ENCODE data around the gene GNAI3.

The GNAI3 gene

DNA sequence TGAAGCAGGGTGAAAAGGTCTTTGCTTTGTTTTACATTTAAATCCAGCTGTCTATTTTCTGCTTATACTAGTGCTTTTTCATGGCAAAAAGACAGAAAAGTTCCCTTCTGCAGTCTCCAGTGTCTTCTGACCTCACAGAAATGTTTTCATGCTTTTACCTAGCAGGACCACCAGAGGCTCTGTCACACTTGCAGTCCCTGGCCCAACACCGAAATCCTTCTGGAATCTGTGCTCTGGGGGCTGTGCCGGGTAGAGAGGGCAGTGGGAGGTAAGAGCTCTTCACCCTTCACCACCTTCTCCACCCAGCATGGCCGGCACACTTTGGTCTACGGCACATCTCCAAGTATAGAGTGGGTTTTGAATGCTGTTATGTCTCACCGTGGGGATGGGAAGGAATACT, 50.2 kb downstream of the GNAI3 start:
- no peak for DNase-seq

DNA sequence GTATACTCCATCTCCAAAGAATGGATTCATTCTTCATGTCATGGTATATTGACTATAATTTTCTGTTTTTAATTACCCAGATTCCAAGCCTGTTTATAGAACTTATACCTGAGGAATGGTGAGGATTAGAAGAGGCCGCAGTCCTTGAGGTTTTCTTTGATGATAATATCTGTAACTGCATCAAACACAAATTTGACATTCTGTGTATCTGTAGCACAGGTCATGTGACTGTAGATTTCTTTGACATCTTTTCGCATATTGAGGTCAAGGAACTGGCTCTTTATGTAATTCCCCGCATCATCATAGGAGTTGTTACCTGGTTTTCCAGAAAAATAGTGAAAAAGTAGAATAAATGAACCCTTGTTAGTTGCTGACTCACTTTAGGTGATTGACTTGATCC, 54.8 kb downstream of the GNAI3 start:
- no peak for DNase-seq

DNA sequence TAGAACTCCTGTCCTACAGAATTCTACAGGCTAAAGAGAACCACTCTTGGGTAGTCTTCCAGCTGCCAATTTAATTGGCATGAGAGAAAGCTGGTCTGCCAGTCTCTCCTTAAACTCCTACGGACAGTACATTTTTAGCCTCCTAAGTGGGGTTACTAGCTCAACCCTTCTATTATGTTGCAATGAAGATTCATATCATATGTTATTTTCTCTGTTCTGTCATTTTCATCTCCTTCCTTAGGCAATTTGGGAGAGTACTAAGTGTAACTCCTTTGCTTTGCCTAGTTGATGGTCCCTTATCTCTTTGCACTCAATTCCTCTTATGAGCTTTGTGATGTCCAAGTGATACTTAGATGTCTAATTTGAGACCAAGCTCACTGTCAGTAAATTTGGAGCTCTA, 57.0 kb downstream of the GNAI3 start:
- no peak for DNase-seq

DNA sequence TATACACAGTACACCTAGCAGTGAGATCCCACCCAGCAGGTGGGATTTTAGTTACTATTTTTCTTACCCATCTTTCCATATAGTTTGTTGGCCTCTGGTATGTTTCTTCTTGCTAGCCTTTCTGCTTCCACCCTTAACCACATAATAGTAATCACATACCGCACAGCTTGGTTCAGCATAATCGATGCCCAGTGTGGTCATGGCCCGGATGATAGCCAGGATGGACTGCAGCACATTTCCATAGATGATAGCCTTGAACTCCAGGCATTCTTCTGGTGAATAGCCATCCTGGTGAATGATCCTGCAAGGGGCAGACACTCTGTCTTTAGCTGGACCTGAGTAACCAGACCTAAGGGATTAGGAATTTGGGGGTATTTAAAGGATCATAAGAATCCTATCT, 61.5 kb downstream of the GNAI3 start:
- DNase-seq = no peak

DNA sequence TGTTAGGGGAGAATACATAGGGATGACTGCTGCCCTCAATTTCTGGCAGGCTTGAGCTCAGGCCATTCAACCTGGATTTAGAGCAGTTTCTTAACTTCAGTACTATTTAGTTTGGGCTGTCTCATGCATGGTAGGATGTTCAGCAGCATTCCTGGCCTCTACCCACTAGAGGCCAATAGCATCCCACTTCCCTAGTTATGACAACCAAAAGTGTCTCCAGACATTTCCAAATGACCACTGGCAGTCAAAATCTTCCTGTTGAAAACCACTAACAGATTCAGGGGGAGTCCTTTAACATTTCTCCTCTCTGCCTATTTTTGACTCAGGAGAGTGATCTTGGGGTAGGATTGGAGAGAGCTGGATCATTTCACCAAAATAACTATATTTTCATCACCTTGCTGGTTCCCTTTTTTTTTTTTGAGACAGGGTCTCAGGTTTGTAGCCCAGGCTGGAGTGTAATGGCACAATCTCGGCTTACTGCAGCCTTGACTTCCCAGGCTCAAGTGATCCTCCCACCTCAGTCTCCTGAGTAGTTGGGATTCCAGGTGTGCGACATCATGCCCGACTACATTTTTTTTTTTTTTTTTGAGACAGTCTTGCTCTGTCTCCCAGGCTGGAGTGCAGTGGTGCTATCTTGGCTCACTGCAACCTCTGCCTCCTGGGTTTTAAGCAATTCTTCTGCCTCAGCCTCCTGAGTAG, 62.3 kb downstream of the GNAI3 start:
- no peak for DNase-seq

DNA sequence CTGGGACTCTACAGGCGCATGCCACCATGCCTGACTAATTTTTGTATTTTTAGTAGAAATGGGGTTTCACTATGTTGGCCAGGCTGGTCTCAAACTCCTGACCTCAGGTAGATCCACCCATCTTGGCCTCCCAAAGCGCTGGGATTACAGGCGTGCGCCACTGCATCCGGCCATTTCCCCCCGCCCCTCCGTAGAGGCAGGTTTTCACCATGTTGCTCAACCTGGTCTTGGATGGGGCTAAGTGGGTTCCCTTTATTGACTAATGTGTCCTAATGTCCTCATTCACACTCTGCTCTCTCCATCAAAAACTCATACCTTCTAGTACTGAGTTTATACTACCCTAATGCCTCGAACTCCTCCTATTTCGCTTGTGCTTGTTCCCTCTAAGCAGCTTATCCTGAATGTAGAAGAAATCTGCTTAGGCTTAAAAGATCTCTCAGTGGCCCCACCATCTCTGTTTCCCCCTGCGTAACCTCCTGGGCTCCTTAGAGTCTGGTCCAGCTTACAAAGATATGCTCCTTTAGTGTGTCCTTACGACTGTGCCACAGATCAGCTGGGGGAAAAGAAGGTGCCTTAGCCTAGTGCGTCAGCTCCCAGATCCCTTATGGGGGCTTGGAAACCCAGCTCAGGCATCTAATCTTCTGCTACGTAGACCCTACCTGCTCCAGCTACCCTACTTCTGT, 63.0 kb downstream of the GNAI3 start:
- no peak for DNase-seq

DNA sequence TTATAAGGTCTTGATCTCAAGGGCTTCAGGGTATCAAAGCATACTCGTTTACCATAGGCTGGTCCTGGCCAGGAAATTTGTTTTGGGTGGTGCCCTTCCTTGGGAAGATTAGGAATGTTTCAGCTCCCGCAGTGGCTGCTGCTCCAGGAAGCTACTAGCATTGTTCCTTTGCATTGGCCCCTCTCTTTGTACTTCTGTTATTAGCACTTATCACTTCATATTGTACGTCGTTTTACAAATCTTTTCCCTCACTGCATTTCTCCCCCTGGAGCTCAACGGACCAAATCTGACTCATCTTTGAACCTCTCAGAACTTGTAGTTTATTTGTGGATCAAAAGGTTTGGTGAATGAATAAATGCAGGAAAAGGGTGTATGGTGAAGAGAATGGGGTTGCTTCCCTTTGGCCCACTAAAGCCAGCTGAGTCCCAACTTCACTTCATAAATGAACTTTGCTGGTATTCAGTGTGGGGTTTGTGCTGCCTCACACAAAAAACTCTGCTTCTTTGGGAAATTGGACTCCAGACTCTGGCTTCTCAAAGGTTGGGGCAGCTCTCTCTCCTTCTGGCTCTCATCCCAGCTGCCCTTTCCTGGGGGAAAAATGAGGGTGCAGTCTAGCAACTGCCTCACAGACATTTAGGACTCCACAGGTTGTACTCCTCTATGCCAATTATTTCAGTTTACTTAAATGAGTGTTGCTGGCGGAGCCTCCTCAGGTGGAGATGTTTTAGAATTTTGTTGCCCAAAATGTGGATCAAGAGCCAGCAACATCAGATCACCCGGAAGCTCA, 65.1 kb downstream of the GNAI3 start:
- no peak for DNase-seq

DNA sequence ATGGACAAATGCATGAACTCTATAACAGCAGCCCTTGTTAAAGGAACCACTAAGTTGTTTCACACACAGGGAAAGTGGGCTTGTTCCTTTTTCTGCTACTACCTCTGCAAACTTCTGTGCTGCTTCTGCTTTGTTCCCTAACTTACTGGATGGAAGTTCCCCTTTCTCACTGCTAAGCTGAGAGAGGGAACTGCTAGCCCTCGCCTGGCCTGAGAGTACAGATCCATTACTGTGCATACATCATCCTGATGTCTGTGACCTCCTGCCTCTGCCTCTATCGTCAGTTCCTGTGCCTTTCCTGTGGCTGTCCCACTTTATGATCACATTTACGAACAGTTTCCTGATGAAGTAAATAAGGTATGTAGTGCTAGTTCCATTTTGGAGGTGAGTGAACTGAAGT, 67.5 kb downstream of the GNAI3 start:
- no peak for DNase-seq

DNA sequence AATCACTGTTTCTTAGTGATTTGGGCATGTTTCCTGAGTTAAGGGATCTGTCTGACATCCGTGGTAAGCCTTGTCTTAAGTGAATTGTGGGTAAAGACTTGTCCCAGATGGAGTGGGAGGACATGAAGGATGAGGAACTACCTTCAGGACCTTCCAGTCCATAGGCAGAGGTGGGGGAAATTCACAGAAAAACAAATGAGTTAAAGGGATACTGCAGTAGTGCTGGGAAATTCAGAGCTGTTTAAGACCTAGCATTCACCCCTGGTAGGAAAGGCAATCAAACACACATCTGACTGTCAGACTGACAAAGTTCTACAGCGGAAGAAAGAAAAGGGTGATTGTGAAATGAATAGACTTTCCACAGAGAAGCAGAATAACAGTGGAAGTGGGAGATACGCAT, 68.0 kb downstream of the GNAI3 start:
- DNase-seq = no peak

DNA sequence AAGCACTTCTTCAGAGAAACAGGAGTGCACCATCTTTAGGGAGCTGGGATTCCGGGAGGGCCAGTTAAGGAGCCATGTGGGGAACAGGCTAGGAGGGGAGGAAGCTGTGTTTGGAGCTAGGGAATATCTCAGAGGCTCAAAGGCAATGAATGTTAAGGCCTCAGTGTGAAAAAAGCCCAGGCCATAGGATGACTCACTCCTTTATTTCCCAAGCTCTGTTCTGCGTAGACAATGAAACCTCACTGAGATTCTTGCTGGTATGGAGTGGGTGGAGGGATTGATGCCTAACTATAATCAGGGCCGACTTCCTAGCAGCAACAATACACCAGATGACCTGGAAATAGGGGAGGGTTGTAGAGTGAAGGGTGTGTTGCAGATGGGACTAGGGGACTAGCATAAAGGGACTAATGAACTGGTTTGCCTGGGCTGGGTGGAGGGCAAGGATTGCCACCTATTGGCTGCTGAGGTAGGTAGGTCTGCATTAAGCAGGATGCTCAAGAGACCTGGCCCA, 68.9 kb downstream of the GNAI3 start:
- no peak for DNase-seq

DNA sequence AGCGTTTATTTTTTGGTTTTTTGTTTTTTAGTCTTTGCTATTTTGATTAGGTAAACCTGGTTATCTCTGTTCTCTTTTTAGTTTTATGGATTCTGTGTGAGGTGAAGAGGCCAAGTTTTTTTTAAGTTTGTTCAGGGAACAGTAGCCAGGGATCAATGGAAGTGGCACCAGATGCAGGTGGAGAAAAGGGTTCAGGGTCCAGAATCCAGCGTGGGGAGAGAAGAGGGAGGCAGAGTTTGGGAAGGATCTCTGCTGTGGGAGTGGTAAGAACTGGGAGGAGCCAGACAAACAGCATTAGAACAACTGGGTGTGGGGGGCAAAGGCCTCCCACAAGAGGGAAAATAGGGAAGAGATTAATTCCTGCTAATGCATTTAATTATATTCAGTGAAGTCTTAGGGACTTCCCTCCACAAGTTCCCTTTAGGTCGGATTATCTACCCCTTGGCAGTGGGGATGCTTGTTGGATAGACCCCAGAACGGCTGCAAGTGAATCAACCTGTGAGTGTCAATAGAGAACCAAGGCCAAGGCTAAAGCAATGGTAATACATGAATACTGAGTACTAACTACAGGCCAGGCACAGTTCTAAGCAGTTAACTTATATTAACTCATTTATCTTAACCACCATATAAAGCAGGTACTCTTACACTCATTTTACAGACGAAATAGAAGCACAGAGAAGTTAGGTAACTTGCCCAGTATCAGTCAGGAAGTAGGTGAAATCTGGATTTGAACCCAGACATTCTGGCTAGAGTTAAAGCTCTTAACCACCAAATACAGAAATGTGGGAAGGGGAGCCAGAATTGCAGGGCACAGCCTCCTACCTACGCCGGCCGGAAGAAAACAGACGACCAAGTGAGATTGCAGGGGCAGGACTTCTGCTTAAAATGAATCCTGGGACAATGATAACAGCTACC, 70.5 kb downstream of the GNAI3 start:
- no peak for DNase-seq

DNA sequence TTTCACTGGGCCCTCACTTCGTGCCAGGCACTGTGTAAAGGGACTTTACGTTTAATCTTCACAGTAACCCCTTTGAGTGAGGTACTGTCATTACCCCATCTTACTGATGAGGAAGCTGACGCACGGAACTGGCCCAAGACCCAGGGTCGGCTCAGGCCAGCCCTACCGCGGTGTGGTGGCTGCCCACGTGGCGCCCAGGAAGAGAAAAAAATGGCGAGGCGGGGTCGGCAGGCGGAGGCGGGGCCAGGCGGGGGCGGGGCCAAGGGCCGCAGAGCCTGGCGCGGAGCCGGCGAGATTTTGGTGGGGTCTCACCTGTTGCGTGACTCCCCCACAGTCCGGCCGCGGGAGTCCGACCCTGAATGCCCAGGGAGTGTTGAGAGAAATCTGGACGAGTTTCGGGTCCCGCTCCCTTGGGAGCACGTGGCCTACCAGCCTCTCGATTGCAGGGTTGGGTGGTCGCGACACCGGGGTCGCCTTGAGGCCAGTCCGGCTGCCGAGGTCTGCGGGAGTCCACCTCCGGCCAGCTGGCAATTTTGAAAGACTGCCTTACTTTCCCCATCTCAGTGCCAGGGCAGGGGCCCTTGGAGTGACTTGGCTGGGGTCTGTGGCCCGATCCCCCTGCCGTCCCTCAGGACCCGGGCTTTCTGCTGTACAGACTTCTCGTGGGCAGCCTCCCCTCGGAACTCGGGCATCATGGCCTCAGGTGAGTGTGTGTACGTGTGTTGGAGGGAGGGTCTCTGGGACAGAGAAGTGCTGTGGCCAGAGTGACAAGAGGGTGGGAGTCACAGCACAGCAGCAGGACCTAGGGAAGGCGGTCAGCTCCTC, 71.4 kb downstream of the GNAI3 start, which contains the start of the genes AMPD2 and GNAT2:
Gene AMPD2, plus strand, starts transcription at position 262 of the 825 bp plus-strand sequence. CDS start 1,339 bp downstream, outside the sequence.
Gene GNAT2, minus strand, starts transcription at position 41 of the 825 bp plus-strand sequence. CDS start 6,746 bp downstream, outside the sequence.
- peak; percentile 60 to 71 (median 64) for DNase-seq

DNA sequence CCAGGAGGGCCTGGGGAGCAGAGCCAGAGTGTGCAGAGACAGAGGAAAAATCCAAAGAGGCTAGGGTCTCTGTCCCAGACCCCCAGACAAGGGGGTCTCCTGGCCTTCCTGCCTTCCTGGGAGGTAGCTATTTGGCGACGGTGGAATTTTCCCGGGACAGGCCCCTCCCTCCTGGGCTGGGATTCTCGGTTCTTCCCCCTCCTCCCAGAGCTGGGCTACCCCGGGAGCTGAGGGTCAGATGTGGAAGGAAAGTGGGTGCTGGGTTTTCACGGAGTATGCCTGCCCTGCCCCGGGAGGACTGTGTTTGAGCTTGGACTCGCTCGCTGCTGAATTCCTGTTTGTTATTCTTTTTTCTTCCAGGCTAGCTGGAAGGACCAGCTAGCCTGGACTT, 72.0 kb downstream of the GNAI3 start:
- no peak for DNase-seq

DNA sequence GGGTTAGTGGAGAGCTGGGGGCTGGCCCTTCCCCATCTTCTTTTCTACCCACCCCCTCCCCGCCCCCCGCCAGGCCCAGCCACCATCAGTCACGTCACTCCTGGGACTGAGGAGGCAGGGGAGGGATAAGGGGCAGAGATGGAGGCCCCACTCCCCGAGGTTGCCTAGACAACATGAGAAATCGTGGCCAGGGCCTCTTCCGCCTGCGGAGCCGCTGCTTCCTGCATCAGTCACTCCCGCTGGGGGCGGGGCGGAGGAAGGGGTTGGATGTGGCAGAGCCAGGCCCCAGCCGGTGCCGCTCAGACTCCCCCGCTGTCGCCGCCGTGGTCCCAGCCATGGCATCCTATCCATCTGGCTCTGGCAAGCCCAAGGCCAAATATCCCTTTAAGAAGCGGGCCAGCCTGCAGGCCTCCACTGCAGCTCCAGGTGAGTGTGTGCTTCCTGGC, 72.4 kb downstream of the GNAI3 start:
- DNase-seq = peak; percentile 92 to 96 (median 95)

DNA sequence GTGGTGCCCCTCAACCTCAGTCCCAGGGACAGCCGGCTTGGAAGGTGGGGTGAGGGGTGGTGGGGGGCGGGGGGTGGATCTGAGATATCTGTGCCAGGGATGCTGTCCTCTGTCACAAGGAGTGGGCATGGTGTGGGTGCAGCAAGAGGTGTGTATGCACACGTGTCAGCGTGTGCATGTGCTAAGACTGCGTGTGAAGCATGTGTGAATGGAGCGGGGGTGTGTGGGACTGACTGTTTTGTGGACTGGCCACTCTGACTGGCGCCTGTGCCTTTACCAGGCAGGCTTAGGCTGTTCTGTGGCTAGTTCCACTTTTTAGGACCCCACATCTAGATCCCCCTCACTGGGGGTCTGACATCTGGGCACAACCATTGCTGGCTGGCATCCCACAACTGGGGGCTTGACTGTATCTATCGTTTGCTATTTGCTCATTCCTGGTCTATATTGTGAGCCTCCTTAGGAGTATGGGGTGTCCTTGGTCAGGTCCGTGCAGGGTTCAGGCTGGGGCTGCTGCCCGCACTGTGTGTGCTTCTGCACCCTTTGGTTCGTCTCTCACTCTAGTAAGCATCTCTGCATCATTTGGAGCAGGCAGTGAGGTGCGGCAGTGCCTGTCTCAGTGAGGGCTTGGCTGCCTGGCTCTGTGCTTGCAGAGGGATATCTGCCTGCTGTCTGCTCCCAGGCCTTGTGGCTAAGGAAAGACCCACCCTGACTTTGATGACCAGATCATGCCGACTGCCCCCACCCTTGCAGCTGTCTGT, 73.1 kb downstream of the GNAI3 start:
- no peak for DNase-seq

DNA sequence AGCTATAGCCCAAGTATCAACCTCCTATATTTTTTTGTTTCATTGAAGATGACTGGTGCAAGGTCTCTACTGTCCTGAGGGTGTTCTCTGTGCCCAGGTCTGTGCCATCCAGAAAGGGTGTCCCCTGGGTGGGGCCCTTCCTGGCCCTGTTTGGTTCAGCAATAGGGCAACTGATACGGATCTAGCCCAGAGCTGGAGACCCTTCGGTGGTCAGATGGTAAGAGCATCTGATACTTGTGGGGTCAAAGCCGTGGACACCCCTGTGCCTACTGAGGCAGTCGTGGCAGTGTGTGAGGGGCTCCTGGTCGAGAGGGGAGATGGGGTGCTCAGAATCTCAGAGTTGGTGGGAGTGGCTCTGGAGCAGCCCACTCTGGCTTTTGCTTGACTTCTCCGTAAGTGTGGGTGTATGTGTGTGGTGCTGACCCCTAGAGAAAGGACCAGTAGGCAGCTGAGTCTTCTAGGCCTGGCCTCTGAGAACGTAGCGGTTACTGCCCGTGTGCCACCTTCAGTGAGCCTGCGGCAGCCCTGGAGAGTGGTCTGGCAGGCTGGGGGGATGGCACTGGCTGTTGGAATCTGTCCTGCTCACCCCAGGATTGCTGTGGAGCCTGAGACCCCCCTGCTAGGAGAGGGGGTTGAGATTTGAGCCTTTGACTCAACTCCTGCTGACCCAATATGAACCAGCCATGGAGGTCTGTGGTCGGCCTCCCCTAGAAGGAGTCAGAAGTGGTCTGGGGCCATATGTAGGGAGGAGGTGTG, 73.9 kb downstream of the GNAI3 start:
- DNase-seq = no peak

DNA sequence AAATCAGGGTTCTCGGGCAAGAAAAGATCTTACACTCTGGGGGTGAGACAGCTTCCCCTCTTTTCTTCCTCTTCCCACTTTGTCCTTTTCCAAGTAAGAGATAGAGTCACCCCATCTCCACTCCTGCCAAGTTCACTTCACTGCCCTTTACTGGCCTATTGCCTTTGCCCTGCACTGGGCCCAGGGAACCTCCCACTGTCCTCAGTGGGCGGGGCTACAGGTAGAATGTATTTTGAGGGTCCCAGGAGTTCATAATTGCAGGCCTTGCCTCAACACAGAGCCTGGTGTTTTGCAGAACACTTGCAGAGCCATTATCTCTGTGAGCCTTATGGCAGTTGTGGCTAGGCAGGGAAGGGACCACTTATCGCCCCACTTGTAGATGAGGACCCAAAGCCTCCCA, 74.5 kb downstream of the GNAI3 start:
- DNase-seq = no peak

DNA sequence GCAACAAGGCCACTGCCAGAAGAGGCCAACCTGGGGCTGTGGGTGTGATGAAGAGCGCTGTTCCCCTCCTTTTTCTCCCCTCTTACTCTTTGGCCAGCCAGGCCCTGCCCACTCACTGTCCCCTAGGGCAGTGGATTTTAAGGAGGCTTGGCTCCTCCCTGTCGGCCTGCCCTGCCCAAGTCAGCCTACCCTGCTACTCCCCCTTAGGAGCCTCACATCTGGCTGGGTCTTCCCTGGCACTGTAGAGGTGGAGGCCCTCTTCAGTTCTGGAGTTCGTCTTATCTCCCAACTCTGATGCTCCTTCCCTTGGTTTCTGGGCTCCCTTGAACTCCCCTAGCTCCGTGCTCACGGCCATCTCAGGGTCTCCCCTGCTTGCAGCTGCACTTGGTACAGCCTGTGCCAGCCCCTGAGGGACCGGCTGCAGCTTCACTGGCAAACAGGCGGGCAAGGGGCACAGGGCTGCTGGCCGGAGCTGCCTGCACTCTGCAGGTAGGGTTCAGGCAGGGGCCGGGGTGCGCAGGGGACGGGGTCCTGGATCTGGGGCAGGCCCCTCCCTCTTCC, 75.3 kb downstream of the GNAI3 start:
- no peak for DNase-seq
